HG03280 (cell line): ENCODE results near the gene MSI2.
"Not testable (repeated sequence)": the region's sequence is repeated elsewhere in the genome, so short reads cannot be mapped to it uniquely, and the experiment has no call there.

Experiments
- ATAC-seq: cut with Tn5 transposase; IDR thresholded peaks from one replicate; pipeline ENCODE4 v1.9.1; 2021; ENCODE audit warnings: mild to moderate bottlenecking, moderate library complexity; ENCODE audit not compliant: unreplicated experiment

Gene MSI2

DNA sequence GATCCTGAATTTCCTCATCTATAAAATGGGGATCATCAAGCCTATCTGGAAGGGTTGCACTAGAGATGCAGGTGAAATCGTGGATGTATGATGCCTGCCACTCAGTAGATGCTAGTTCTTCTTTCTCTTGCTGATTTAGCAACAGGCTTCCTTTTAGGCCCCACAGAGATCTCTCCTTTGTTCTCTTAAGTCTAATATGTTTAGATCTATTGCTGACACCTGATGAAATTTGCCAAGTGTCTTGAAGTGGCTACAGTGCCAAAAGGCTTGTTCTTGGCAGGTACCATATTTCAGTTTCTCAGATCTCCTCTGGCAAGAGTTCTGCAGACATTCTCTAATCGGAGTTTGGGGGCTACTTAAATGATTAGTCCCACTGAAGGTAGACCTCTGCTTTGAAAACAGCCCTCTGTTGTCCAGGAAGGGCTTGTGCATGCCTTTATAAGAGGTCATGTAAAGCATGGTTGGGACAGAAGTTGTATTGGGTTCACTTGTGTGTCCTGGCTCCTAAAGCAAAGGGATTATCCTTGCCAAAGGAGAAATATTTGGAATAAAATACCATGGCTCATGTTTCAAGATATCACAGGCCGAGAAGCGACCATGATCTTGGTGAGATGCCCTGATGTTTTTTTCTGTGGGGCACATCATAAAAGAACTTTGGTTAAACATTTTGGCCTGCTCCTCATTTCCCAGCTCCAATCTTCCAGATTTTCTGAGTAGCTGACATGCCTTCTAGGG lies 234.0 kb downstream of the MSI2 start:
- ATAC-seq: no peak

DNA sequence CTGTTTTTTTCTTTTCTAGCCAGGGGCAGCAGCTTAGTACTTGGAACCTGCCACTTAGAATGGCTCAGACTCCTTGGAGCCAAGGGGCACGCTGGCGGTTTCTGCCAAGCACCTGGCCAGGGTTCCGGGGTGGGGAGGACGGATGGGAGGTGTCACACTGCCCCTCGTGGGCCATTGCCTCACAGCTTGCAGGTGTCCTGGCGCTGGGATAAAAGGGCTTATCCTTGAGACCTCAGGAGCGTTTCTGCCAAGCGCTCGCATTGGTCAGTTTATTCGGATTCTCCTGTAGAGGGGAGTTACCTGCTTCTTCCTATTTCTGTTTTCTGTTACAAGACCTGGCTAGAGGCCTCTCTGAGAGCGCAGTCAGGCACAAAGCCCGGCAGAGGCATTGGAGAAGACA lies 234.6 kb downstream of the MSI2 start:
- ATAC-seq: no peak

GRCh38 chr17:57493171-57493570 lies 236.8 kb downstream of the MSI2 start:
- no peak for ATAC-seq

GRCh38 chr17:57493625-57494024 lies 237.3 kb downstream of the MSI2 start:
- ATAC-seq: no peak

GRCh38 chr17:57494443-57494842 lies 238.1 kb downstream of the MSI2 start:
- ATAC-seq: no peak

DNA sequence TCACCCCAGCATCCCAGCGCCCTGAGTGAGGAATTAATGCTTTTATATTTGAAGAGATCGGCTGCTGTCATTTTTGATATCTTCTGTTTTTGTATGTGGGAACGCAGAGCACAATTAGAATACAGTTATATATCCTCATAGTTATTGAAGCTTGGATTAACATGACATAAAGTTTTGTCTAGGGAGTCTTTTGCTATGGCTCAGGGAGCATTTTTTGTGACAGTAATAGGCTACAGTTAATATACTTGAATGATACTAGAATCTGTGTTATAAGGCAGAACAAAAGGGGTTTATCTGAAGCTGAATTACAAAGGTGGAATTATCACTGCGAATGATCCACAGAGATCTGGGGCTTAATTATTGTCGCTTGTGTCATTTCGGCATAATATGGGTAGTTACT lies 239.4 kb downstream of the MSI2 start:
- ATAC-seq: no peak

GRCh38 chr17:57496382-57496781 lies 240.1 kb downstream of the MSI2 start:
- no peak for ATAC-seq

GRCh38 chr17:57498443-57498842 lies 242.1 kb downstream of the MSI2 start:
- no peak for ATAC-seq

- ATAC-seq: not testable (repeated sequence)
Measured at GRCh38 chr17:57499221-57499620, 242.9 kb downstream of the MSI2 start.

DNA sequence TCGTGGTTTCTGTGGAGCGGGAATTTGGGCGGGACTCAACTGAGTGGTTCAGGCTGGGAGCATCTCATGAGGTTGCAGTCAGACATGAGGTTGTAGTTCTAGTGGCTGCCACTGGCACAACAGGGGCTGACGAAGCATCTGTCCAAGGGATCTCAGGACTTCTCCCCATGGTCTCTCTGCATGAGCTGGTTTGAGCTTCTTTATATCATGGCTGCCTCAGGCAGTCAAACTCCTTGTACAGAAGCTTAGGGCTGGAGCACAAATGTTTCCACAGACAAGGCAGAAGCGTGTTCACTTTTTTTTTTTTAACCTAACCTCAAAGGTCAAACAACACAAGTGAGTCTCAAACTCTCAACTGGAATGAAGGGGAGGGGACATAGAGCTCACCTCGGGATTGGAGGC lies 243.3 kb downstream of the MSI2 start:
- no peak for ATAC-seq

DNA sequence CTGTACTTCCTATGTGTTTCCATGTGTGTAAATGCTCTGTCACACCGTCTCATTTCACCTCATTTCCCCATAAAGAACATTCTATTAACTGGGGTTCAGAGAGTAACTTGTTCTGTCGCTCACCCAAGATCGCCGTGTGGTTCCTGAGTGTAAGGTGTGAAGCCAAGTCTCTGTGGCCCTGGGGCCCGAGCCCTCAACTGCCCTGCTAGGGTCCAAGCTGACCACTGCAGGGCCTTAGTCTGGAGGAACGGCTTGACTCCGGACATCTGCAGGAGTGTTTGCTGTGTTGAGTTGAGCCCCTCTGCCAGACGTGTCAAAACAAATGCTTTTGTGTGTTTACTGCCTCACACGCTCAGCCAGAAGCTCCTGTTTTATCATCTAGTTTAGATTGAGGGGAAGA lies 244.7 kb downstream of the MSI2 start:
- no peak for ATAC-seq

DNA sequence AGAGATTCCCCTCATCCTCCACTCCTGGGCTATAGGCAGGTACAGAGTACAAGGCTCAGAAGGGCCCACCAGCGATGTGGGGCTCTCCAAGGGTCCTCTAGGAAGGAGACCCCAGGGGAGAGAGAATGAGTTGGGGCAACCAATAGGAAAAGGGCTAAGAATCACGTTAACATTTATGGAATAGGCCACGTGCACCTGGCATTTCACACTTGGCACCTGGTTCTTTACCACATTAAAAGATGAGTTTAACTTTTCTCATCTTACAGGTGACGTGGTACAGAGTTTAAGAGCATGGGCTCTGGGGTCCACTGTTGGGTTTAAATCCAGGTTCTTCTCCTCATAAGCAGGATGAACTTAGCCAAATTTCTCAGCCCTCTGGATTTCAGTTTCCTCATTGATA lies 245.7 kb downstream of the MSI2 start:
- ATAC-seq: no peak

DNA sequence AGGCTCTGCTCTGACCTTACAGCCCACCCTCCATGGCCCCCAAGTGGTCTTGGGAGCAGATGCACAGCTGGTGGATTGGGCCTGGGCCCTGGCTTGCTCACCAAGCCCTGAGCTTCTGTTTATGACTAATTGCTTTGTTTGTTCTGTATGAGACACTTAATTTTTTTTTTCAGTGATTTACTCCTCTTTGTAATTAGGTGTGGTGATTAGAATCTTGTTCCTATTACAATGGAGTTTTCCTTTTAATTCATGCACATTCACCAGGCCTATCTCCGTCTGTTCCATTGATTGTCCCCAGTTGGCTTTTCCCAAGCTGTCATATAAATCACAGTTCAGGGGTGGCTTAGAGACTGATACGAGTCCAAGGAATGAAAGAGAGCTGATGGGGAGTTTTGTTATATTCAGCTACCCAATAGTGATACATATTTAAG lies 246.5 kb downstream of the MSI2 start:
- ATAC-seq: no peak

GRCh38 chr17:57504208-57504607 lies 247.9 kb downstream of the MSI2 start:
- ATAC-seq: no peak

- ATAC-seq: no peak
Measured at GRCh38 chr17:57505841-57506773, 249.8 kb downstream of the MSI2 start.

GRCh38 chr17:57506774-57507127 lies 250.4 kb downstream of the MSI2 start:
- ATAC-seq: no peak

GRCh38 chr17:57507828-57508227 lies 251.5 kb downstream of the MSI2 start:
- ATAC-seq: no peak

- ATAC-seq: no peak
Measured at GRCh38 chr17:57508671-57509070, 252.3 kb downstream of the MSI2 start.

DNA sequence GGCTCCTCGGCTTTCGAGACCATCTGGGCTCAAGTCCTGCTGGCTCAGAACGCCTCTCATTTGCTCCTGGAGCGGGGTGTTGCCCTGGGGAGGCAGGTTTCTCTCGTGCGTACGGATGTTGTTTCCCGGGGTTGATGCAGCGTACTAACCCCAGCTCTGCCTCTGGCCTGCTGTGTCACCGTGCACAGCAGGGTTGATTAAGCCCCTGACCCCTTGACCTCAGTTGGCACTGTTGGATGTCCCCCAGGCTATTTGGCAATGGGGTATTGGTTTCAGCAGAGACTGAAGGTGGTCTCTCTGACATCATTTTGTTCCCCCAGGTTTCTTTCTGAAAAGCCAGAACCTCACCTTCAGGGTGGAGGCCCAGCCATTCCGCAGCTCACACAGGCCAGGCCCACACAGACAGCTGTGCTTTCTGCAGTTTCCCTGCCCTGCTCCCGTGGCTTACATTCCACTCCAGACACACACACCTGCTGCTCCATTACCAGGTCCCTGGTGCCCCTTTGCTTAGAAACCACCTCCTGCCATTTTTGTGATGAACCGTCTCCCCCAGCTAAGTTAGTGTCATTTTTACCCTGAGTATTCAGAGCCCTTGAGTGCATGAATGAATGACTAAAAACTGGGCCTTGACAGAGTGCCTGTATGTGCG lies 255.3 kb downstream of the MSI2 start:
- ATAC-seq: no peak

DNA sequence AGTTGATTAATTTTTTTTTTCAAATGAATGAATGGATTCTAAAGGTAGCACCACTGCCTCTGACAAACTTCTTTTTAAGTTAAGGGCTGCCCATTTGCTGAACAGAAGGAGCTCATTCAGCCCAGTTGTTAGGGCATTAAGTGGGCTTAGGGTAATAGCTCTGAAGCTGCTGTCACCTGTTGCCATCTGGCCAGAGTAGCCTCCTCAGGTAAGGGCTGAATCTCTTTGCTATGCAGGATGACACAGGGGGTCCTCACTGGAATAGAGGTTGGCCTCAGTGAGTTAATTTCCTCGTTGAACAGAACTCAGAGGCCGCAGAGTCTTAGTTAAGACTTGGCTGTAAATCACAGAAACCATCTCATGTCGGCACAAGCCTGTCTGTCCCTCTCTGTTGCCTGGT lies 255.9 kb downstream of the MSI2 start:
- no peak for ATAC-seq

- no peak for ATAC-seq
Measured at GRCh38 chr17:57512691-57513090, 256.4 kb downstream of the MSI2 start.

DNA sequence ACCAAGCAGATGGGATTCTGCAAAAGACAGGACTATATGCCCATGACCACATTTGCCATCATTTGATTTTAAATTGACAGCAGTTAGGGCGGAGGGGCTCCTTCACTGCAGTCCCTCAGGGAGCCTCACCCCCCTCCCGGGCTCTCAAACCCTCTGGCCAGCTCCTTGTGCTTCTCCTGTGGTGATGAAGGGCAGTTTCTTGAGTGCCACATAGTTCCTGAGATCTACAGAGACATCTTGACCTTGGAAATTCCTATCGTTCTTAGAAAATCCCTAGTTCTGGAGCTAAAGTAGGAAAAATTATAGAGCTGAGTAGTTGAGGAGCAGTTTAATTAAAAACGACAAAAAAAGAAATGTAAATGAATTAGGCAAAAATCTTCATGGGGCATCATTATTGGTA lies 257.2 kb downstream of the MSI2 start:
- ATAC-seq: no peak
